ENCODE results near the gene SLAMF8.

The SLAMF8 gene

DNA sequence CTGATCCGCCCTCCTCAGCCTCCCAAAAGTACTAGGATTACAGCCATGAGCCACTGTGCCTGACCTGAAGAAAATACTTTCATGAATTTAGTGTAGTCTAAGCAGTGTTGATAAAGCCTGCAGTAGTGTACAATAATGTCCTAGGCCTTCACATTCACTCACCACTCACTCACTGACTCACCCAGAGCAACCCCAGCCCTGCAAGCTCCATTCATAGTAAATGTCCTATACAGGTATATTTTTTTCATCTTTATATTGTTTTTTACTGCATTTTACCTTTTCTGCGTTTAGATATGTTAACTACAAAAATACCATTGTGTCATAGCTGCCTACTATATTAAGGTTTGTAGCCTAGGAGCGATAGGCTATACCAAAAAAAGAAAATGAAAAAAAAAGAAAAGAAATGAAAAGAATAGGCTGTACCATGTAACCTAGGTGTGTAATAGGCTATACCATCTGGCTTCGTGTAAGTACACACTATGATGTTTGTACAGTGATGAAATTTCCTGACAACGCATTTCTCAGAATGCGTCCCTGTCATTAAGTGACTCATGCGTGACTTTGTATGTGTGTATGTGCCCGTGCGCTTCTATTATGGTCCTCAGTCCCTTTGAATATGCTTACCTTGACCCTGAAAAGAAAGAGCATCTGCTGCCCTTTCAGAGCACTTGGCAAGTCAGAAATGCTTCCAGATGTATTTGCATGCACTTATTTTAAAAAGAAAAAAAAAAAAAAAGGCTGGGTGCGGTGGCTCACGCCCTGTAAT is 9.2 kb upstream of the SLAMF8 start:
- DNase-seq (ENCODE audit: low read depth in 2 of 2) = no peak

DNA sequence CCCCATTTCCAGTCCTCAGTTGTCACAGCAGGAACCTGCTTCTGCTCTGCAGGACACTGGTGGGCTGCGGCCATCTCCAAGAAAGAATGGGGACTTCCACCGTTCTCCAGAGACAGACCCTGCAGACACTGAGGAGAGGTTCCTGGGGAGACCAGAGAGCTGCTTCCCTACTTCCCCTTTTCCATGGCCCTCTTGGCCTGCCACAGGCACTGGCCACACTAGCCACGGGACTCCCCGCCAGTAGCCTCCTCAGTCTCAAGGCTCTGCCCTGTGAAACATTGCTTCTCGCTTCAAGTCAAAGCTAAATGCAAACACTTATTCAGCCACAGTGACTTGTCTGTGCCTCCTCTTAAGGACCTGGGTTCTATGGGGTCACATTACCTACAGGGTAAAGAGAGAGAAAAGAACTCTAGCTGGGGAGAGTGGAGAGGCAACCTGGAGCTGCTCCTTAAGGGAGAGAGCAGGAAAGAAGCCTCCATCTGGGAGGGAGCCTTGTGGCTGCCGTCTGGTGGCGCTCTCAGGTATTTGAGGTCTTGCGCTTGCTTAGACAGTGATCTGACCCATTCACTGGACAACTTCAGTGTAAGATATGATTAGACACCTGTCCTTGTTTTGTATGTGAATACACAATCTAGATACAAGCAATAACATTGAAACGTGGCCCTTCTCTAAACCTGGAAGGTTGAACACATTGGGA is 5.4 kb upstream of the SLAMF8 start:
- DNase-seq (ENCODE audit: low read depth in 2 of 2) = peak in 1 of 2 donors; percentile 8

DNA sequence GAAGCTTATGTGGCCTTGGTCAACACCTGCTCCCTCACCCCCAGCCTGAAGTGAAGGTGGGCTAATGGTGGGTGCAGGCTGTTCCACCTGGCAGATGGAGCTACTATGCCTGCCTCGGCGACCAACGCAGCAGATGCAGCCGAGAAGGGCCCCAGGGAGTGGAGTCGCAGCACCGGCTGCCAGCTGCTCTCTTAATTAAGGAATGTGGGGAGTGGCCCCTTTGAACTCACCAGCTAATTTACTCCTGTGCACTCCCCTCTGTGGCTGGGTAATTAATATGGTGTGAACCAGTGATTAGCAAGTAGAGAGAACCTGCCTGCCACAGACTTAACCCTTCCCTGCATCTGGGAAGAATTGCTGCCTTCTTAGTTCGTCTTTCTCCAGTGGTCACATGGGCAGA is 3.3 kb upstream of the SLAMF8 start:
- no peak for DNase-seq (ENCODE audit: low read depth in 2 of 2)

- DNase-seq (ENCODE audit: low read depth in 2 of 2) = no peak
Measured at GRCh38 chr1:159825564-159825963, 1.1 kb upstream of the SLAMF8 start.

DNA sequence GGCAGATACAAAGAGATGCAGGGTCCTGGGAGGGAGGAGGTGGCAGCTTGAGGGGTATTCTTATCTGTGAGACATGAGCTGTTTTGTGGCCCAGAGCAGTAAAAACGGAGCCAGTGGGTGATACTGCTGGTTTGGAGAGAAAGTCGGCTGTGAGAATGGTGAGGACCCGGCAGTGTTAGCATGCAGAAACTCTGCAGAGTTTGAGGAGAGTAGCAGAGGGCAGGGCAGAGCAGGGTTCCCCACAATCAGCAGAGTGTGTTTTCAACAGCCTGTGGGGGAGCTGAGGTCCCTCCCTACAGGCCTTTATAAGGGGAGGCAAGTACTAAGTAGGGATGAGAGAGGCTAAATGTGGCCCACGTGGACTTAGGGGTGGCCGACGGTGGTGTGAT is 423 bp downstream of the SLAMF8 start:
- no peak for DNase-seq (ENCODE audit: low read depth in 2 of 2)

GRCh38 chr1:159827549-159827948 is 876 bp downstream of the SLAMF8 start:
- DNase-seq (ENCODE audit: low read depth in 2 of 2) = no peak

DNA sequence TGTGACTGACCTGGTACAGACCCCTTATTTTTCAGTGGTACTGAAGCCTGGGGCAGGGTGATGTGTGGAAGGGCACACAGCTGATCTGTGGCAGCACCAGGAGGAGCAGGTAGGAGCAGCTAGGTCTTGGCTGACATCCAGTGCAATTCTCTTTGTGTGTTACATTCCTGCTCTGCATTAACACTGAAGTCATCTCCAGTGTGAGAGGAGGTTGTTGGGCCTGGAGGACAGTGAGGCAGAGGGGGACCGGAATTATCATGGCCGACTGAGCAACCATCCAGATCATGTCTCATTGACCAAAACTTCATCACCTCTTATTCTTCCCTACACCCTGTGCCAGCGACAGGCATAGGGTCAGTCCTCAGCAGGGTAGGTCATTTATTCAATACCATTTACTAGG is 1.5 kb downstream of the SLAMF8 start:
- DNase-seq (ENCODE audit: low read depth in 2 of 2) = no peak

- no peak for DNase-seq (ENCODE audit: low read depth in 2 of 2)
Measured at GRCh38 chr1:159828581-159829272, 2.1 kb downstream of the SLAMF8 start.

- DNase-seq (ENCODE audit: low read depth in 2 of 2) = no peak
Measured at GRCh38 chr1:159829273-159829634, 2.6 kb downstream of the SLAMF8 start.

- DNase-seq (ENCODE audit: low read depth in 2 of 2) = no peak
Measured at GRCh38 chr1:159829822-159830465, 3.3 kb downstream of the SLAMF8 start.

- DNase-seq (ENCODE audit: low read depth in 2 of 2) = no peak
Measured at GRCh38 chr1:159830722-159831121, 4.0 kb downstream of the SLAMF8 start.

GRCh38 chr1:159831412-159832141 is 4.9 kb downstream of the SLAMF8 start:
- DNase-seq (ENCODE audit: low read depth in 2 of 2) = no peak

GRCh38 chr1:159832309-159832708 is 5.6 kb downstream of the SLAMF8 start:
- DNase-seq (ENCODE audit: low read depth in 2 of 2) = no peak

DNA sequence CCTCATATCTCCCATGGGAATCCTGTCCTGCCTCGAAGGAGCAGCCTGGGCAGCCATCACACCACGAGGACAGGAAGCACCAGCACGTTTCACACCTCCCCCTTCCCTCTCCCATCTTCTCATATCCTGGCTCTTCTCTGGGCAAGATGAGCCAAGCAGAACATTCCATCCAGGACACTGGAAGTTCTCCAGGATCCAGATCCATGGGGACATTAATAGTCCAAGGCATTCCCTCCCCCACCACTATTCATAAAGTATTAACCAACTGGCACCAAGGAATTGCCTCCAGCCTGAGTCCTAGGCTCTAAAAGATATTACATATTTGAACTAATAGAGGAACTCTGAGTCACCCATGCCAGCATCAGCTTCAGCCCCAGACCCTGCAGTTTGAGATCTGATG is 8.7 kb downstream of the SLAMF8 start:
- DNase-seq (ENCODE audit: low read depth in 2 of 2) = no peak

GRCh38 chr1:159835862-159836525 is 9.3 kb downstream of the SLAMF8 start:
- DNase-seq (ENCODE audit: low read depth in 2 of 2) = no peak

- DNase-seq (ENCODE audit: low read depth in 2 of 2) = no peak
Measured at GRCh38 chr1:159838715-159839114, 12.0 kb downstream of the SLAMF8 start.

DNA sequence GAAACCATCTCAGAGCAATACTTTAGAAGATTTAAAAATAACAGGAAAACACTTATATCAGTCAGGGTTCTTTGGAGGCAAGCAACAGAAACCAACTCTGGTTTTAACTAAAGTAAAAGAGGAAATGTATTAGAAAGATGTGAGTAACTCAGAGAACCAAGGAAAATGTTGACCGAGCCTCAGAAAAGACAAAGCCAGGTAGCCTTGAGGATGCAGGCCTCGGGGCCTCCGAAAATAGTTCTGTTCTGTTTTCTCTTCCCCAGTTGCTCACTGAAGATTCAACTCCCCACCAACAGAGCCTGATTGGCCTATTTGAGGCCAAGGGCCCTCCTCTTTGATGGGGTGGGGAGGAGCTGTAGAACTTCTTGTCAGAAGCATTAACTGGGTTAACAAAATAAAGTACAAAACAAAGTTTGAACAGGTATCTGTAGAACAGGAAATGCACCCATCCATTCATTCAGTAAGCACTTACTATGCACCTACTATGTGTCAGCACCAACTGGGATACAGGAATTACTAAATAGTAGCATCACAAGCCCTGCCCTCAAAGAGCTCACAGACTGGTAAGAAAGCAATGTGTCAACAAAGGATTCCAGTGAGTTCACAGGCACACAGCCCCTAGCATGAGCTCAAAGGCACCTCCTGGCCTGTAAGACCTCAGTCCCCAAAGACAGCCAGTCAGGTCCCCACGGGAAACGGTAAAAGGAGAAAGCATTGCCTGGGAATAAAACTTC is 12.6 kb downstream of the SLAMF8 start:
- no peak for DNase-seq (ENCODE audit: low read depth in 2 of 2)

GRCh38 chr1:159841749-159842148 is 15.1 kb downstream of the SLAMF8 start:
- DNase-seq (ENCODE audit: low read depth in 2 of 2) = no peak

- no peak for DNase-seq (ENCODE audit: low read depth in 2 of 2)
Measured at GRCh38 chr1:159843459-159843858, 16.8 kb downstream of the SLAMF8 start.
